ENCODE results near the gene MOK. TPM values are rescaled to one million over a fixed set of nuclear protein-coding genes. Genes with fewer than 3 reads are reported as not detected.

MOK gene
- total RNA-seq, 1 donor from 2014 or later, result 6.3 TPM

DNA sequence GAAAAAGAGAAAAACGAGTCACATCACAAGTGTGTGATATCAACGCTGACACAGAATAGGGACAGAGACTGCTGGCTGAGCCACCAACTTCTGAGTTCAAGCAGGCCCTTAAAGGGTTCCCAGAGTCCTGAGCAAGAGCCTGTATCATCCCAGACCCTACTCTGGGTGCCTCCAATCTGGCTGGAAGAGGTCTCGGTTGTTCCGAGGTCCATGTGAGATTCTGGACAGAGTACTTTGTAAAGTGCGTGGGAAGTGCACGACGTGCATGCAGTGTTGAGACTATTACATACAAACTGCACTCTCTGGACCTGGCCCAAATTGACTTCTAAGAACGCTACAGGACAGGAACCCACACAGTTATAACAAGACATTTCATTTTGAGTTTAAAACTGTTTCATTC is 40.6 kb downstream of the MOK start:
- intact Hi-C loops (cut with DNase I), result no loop called here
- no peaks in the 10 kb centered on the region for H3K4me1 ChIP-seq
- TF ChIP-seq, protein P1, sequence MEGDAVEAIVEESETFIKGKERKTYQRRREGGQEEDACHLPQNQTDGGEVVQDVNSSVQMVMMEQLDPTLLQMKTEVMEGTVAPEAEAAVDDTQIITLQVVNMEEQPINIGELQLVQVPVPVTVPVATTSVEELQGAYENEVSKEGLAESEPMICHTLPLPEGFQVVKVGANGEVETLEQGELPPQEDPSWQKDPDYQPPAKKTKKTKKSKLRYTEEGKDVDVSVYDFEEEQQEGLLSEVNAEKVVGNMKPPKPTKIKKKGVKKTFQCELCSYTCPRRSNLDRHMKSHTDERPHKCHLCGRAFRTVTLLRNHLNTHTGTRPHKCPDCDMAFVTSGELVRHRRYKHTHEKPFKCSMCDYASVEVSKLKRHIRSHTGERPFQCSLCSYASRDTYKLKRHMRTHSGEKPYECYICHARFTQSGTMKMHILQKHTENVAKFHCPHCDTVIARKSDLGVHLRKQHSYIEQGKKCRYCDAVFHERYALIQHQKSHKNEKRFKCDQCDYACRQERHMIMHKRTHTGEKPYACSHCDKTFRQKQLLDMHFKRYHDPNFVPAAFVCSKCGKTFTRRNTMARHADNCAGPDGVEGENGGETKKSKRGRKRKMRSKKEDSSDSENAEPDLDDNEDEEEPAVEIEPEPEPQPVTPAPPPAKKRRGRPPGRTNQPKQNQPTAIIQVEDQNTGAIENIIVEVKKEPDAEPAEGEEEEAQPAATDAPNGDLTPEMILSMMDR (IDR thresholded peaks at IDR 0.05), result no peak
- H3K36me3 ChIP-seq, result no peaks in the 10 kb centered on the region
- H3K9me3 ChIP-seq, result no peaks in the 10 kb centered on the region
- H3K4me3 ChIP-seq, result no peak overlapping the region
- no peak overlapping the region for H3K27ac ChIP-seq
- DNase-seq (no peak), ATAC-seq (no peak)
- H3K27me3 ChIP-seq, result no peaks in the 10 kb centered on the region

DNA sequence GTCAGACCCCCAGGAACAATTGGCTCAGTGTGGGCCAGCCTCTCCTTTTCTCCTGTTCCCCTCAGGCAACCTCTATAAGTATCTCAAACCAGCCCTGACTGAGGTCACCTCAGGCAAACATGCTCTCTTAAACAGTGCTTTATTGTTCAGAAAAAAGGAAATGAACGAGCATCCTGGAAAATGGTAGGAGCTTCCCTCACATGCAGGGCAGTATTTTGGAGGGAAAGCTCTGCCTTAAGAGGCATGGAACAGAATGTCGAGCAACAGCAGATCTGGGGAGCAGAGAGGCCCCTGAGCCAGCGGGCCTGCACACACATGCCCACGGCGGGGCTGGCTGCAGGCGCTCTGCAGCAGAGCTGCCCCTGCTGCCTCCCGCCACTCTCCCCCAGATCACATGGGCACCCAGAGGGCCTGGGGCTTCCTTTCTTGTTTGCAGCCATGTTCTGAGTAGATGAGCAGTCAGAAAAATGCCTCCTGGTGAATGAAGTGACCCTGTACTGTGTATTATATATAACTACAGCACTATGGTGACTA is 42.0 kb downstream of the MOK start:
- H3K27me3 ChIP-seq, result no peaks in the 10 kb centered on the region
- no peaks in the 10 kb centered on the region for H3K9me3 ChIP-seq
- TF ChIP-seq, protein P1 (IDR thresholded peaks at IDR 0.05), result no peak
- intact Hi-C loops (cut with DNase I), result no loop called here
- H3K4me3 ChIP-seq, result no peak overlapping the region
- ATAC-seq (no peak), DNase-seq (no peak)
- H3K36me3 ChIP-seq, result no peaks in the 10 kb centered on the region
- no peaks in the 10 kb centered on the region for H3K4me1 ChIP-seq
- no peak overlapping the region for H3K27ac ChIP-seq

DNA sequence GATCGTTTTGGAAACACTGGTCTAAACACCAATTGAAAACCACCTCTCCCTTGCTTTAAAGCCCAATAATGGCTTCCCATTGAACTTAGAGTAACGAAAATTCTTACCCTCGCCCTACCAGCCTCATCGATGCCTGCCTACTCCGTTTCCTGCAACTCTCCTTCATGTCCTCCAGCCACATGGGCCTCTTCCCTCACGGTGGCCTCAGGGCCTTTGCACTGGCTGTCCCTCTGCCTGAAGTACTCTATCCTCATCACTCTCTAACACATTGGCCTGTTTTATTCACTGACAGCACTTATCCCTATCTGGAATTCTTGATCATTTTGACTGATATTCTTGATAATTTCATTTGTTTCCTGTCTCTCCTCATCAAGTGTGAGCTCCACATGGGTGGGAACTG is 46.8 kb downstream of the MOK start:
- H3K27ac ChIP-seq, result no peak overlapping the region
- DNase-seq (peak; percentile 21), ATAC-seq (no peak)
- TF ChIP-seq, protein P1 (IDR thresholded peaks at IDR 0.05), result no peak
- intact Hi-C loops (cut with DNase I), result no loop called here
- no peaks in the 10 kb centered on the region for H3K4me1 ChIP-seq
- no peaks in the 10 kb centered on the region for H3K9me3 ChIP-seq
- peaks cover 2% of the 10 kb centered on the region for H3K36me3 ChIP-seq
- no peak overlapping the region for H3K4me3 ChIP-seq
- no peaks in the 10 kb centered on the region for H3K27me3 ChIP-seq

DNA sequence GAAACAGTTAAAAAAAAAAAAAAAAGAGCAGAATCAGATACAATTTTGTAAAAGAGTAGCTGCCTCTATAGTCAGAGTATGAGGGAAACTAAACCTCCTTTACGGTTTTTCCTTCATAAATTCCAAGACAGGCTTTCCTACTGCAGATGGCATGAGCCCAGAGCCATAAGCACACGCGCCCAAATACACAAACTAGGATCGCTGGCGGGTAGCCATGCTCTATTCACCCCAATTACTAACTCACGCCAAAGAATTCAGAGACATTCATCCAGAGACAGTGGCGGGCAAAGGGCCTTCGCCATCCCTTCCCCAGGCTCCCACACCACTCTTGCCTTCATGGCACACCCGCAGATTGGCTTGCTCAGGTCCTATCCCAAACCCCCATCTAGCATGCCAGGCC is 48.2 kb downstream of the MOK start:
- Histone ChIP-seq H3K27me3 (no peaks in the 10 kb centered on the region), H3K4me3 (no peak overlapping the region), H3K4me1 (no peaks in the 10 kb centered on the region), H3K9me3 (no peaks in the 10 kb centered on the region), H3K27ac (no peak overlapping the region), H3K36me3 (peaks cover 3% of the 10 kb centered on the region)
- intact Hi-C loops (cut with DNase I), result no loop called here
- ATAC-seq (no peak), DNase-seq (peak; percentile 26)
- TF ChIP-seq, protein P1 (IDR thresholded peaks at IDR 0.05), result no peak

DNA sequence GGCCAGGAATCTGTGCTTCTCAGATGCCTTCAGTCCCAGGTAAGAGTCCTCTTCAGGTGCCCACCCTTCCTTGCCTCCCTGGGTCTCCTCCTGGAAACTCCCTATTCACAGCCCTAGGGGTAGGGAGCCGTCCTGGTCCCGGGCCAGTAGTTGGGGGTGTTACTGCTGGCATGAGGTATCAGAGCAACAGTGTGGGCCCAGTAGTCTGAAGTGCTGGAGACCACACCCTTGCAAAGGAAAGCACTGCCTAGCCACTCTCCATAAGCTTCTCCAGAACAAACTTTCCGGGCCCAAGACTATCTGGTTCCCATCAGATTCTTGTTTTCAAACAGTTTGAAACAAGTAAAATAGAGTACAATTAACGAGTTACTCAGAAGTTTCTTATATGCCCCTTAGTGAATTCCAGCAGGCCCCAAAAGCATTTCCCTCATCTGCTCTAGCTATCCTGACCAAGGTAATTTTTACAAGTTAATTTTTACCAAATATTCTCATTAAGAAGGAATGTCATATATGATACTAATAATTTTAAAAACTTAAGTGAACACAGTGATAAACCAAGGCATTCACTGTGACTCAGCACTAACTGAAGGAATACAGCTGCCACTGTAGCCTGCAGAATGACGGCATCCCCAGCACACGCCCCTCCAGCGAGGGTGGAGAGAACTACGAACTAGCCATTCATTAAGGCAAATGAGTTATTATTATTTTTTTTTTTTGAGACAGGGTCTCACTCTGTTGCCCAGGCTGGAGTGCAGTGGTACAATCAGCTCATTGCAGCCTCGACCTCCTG is 49.4 kb downstream of the MOK start:
- no peak overlapping the region for H3K4me3 ChIP-seq
- H3K36me3 ChIP-seq, result peaks cover 3% of the 10 kb centered on the region
- no peaks in the 10 kb centered on the region for H3K4me1 ChIP-seq
- TF ChIP-seq, protein P1 (IDR thresholded peaks at IDR 0.05), result no peak
- DNase-seq (peak; percentile 46), ATAC-seq (no peak)
- intact Hi-C loops (cut with DNase I), result no loop called here
- H3K27me3 ChIP-seq, result no peaks in the 10 kb centered on the region
- H3K27ac ChIP-seq, result peak overlapping the region; percentile 26
- no peaks in the 10 kb centered on the region for H3K9me3 ChIP-seq
